T-cell (primary cell): Measurements from ENCODE around the gene ITSN1. TPM values are rescaled to one million over a fixed set of nuclear protein-coding genes. Genes with fewer than 3 reads are reported as not detected.

Source experiments
- ATAC-seq, 4 experiments: fragments of 200-7000 bp in 3 of 4; fragments of 150-1000 bp in 1 of 4; cut with Tn5 transposase; replicated peaks in 1 of 4; 1 replicate in 3 of 4; 2 replicates in 1 of 4; pipeline ENCODE4 v1.10.0; 2021; ENCODE audit warnings: moderate library complexity in 3 of 4, mild to moderate bottlenecking in 2 of 4, moderate number of reproducible peaks in 1 of 4
- CTCF ChIA-PET, 2 donors: fragments of 300-600 bp; sonication (Branson Sonifier 250); formaldehyde crosslinking; loops; one replicate each; lab custom pipeline; 2022; ENCODE audit warnings: antibody characterized with exemption in 2 of 2; lab: Charles Lee
- POLR2A ChIA-PET, 2 donors: fragments of 300-600 bp; sonication (Branson Sonifier 250); formaldehyde crosslinking; loops; one replicate each; lab custom pipeline; 2022; ENCODE audit warnings: antibody characterized with exemption in 2 of 2; lab: Charles Lee
- DNase-seq, 35 experiments: peaks; one replicate each; pipeline versions ENCODE4 v3.0.0 to v3.0.0-alpha.2; 2013 to 2023
- H3K27ac ChIP-seq: one replicate; pipeline ENCODE4 v1.5.1; 2013; ENCODE audit warnings: low read length
- H3K27me3 ChIP-seq, 2 experiments: replicated peaks in 1 of 2; 1 replicate in 1 of 2; 2 replicates in 1 of 2; pipeline versions ENCODE4 v1.6.1 to v1.7.0; 2013; ENCODE audit warnings: low read length in 1 of 2, mixed read lengths in 1 of 2; ENCODE audit not compliant: control insufficient read depth in 2 of 2, insufficient read depth in 2 of 2; ENCODE audit errors: extremely low read depth in 1 of 2
- H3K36me3 ChIP-seq, 2 donors: 1 replicate in 1 of 2; 2 replicates in 1 of 2; pipeline versions ENCODE4 v1.6.1 to v1.7.0; 2013; ENCODE audit warnings: low read length in 1 of 2; ENCODE audit not compliant: control insufficient read depth in 2 of 2, insufficient read depth in 1 of 2; ENCODE audit errors: extremely low read depth in 1 of 2
- H3K4me1 ChIP-seq, 2 experiments: 1 replicate in 1 of 2; 2 replicates in 1 of 2; pipeline versions ENCODE4 v1.6.1 to v1.7.0; 2013; ENCODE audit warnings: low read length in 2 of 2, mixed read lengths in 1 of 2; ENCODE audit not compliant: insufficient read depth in 2 of 2, control insufficient read depth in 1 of 2; ENCODE audit errors: extremely low read depth in 1 of 2
- H3K4me3 ChIP-seq, 2 donors: 1 replicate in 1 of 2; 2 replicates in 1 of 2; pipeline versions ENCODE4 v1.5.1 to v1.7.0; 2013; ENCODE audit warnings: mild to moderate bottlenecking in 2 of 2, low read length in 1 of 2, moderate library complexity in 1 of 2; ENCODE audit not compliant: control insufficient read depth in 1 of 2; ENCODE audit errors: extremely low read depth in 1 of 2
- H3K9me3 ChIP-seq: 2 replicates; pipeline ENCODE4 v1.7.0; 2013
- H3K27ac Mint-ChIP-seq, 2 donors: one replicate each; pipeline ENCODE4 v1.8.0; 2020 to 2021; ENCODE audit warnings: mild to moderate bottlenecking in 2 of 2, mixed read lengths in 2 of 2
- H3K27me3 Mint-ChIP-seq, 2 donors: one replicate each; pipeline ENCODE4 v1.8.0; 2021 to 2022; ENCODE audit warnings: mixed read lengths in 2 of 2
- H3K36me3 Mint-ChIP-seq: one replicate; pipeline ENCODE4 v1.8.0; 2021; ENCODE audit warnings: mixed read lengths
- H3K4me1 Mint-ChIP-seq, 3 donors: one replicate each; pipeline ENCODE4 v1.8.0; 2020 to 2022; ENCODE audit warnings: mixed read lengths in 3 of 3, mild to moderate bottlenecking in 1 of 3
- H3K4me3 Mint-ChIP-seq, 3 donors: one replicate each; pipeline ENCODE4 v1.8.0; 2020 to 2022; ENCODE audit warnings: mild to moderate bottlenecking in 3 of 3, mixed read lengths in 3 of 3, moderate library complexity in 3 of 3
- H3K9me3 Mint-ChIP-seq, 3 donors: one replicate each; pipeline ENCODE4 v1.8.0; 2020 to 2022; ENCODE audit warnings: mixed read lengths in 3 of 3
- WGBS: methylation state at CpG from one replicate; pipeline ENCODE4 v1.1.5; 2013; ENCODE audit warnings: missing lambda C conversion rate; ENCODE audit not compliant: insufficient coverage; 5-methylcytosine and 5-hydroxymethylcytosine counted together
- total RNA-seq, 35 experiments: library from RNA in 6 of 35; stranded (reverse) in 6 of 35; fragments of 120-200 nt in 1 of 35; gene quantifications; one replicate each; pipeline versions ENCODE4 v1.2.1 to v1.2.4 and lab custom pipeline; 2013 to 2026

ITSN1 gene
- total RNA-seq, 5 donors from 2014 or later (not counting 1 experiment from before 2014, with no cell fraction given) = 2.3 to 3.9 (median 3.0) TPM

- Histone ChIP-seq H3K4me3 (no peak overlapping the region), H3K9me3 (no peaks in the 10 kb centered on the region), H3K4me1 (no peaks in the 10 kb centered on the region), H3K27me3 (peaks cover 0 to 2% of the 10 kb centered on the region in 2 experiments), H3K36me3 (no peaks in the 10 kb centered on the region), H3K27ac (no peak overlapping the region)
- CTCF ChIA-PET = interaction anchor here in 1 of 2 donors (0.6 kb wide), 1 partner anchor 967 kb away, joined by 4 read pairs; no protein-coding TSS in a partner anchor
- no peak for ATAC-seq
- Mint-ChIP-seq H3K4me1 (no peaks in the 10 kb centered on the region), H3K36me3 (no peaks in the 10 kb centered on the region), H3K27ac (no peak overlapping the region), H3K27me3 (peaks cover 3 to 12% of the 10 kb centered on the region in 2 donors), H3K4me3 (no peak overlapping the region), H3K9me3 (peaks cover 0 to 3% (median 0%) of the 10 kb centered on the region in 3 donors)
- 81% methylated on average over 5 of the region's 7 CpGs for WGBS
- POLR2A ChIA-PET = interaction anchor here in 1 of 2 donors (0.6 to 0.7 kb wide), 2 partner anchors 135 to 247 kb away, joined by 4 to 6 read pairs; no protein-coding TSS in a partner anchor
- DNase-seq = no peak
These were observed 16.7 kb downstream of the ITSN1 start for GRCh38 chr21:33658919-33659567.

- no peak overlapping the region for H3K27ac Mint-ChIP-seq
- no peaks in the 10 kb centered on the region for H3K4me1 Mint-ChIP-seq
- H3K36me3 Mint-ChIP-seq = no peaks in the 10 kb centered on the region
- no CpG with 5 or more reads among the region's 1 CpG for WGBS
- Histone ChIP-seq H3K9me3 (no peaks in the 10 kb centered on the region), H3K27me3 (peaks cover 0 to 2% of the 10 kb centered on the region in 2 experiments), H3K4me1 (no peaks in the 10 kb centered on the region), H3K27ac (no peak overlapping the region), H3K36me3 (no peaks in the 10 kb centered on the region), H3K4me3 (no peak overlapping the region)
- POLR2A ChIA-PET = interaction anchor here in 1 of 2 donors (0.6 to 0.7 kb wide), 2 partner anchors 135 to 247 kb away, joined by 4 to 6 read pairs; no protein-coding TSS in a partner anchor
- no peak overlapping the region for H3K4me3 Mint-ChIP-seq
- peaks cover 0 to 3% (median 0%) of the 10 kb centered on the region in 3 donors for H3K9me3 Mint-ChIP-seq
- DNase-seq (no peak), ATAC-seq (no peak)
- H3K27me3 Mint-ChIP-seq = peaks cover 3 to 12% of the 10 kb centered on the region in 2 donors
- CTCF ChIA-PET = interaction anchor here in 1 of 2 donors (0.6 kb wide), 1 partner anchor 967 kb away, joined by 4 read pairs; no protein-coding TSS in a partner anchor
These were observed 17.3 kb downstream of the ITSN1 start for GRCh38 chr21:33659568-33659949.

- Histone ChIP-seq H3K36me3 (no peaks in the 10 kb centered on the region), H3K27ac (no peak overlapping the region), H3K4me3 (no peak overlapping the region), H3K4me1 (no peaks in the 10 kb centered on the region), H3K27me3 (peaks cover 0 to 2% of the 10 kb centered on the region in 2 experiments), H3K9me3 (no peaks in the 10 kb centered on the region)
- DNase-seq = no peak
- 88% methylated on average over 1 of the region's 1 CpG for WGBS
- Mint-ChIP-seq H3K27me3 (peaks cover 3 to 12% of the 10 kb centered on the region in 2 donors), H3K36me3 (no peaks in the 10 kb centered on the region), H3K4me1 (no peaks in the 10 kb centered on the region), H3K9me3 (peaks cover 0 to 3% (median 0%) of the 10 kb centered on the region in 3 donors), H3K4me3 (no peak overlapping the region), H3K27ac (no peak overlapping the region)
- ATAC-seq = no peak
- ChIA-PET POLR2A (no interaction called here), CTCF (no interaction called here)
These were observed 18.1 kb downstream of the ITSN1 start for GRCh38 chr21:33660406-33660805.

GRCh38 chr21:33661146-33661545 is 18.8 kb downstream of the ITSN1 start:
- H3K36me3 Mint-ChIP-seq = no peaks in the 10 kb centered on the region
- peaks cover 0 to 3% (median 0%) of the 10 kb centered on the region in 3 donors for H3K9me3 Mint-ChIP-seq
- H3K27ac Mint-ChIP-seq = no peak overlapping the region
- ChIA-PET CTCF (no interaction called here), POLR2A (no interaction called here)
- peaks cover 3 to 12% of the 10 kb centered on the region in 2 donors for H3K27me3 Mint-ChIP-seq
- H3K4me1 ChIP-seq = no peaks in the 10 kb centered on the region
- H3K27ac ChIP-seq = no peak overlapping the region
- no peak overlapping the region for H3K4me3 Mint-ChIP-seq
- no peaks in the 10 kb centered on the region for H3K9me3 ChIP-seq
- H3K27me3 ChIP-seq = peaks cover 0 to 2% of the 10 kb centered on the region in 2 experiments
- H3K36me3 ChIP-seq = no peaks in the 10 kb centered on the region
- no peak overlapping the region for H3K4me3 ChIP-seq
- ATAC-seq = no peak
- DNase-seq = no peak
- no CpG with 5 or more reads among the region's 1 CpG for WGBS
- no peaks in the 10 kb centered on the region for H3K4me1 Mint-ChIP-seq

- Histone ChIP-seq H3K27me3 (peaks cover 0 to 2% of the 10 kb centered on the region in 2 experiments), H3K4me3 (no peak overlapping the region), H3K9me3 (no peaks in the 10 kb centered on the region), H3K4me1 (no peaks in the 10 kb centered on the region), H3K27ac (no peak overlapping the region), H3K36me3 (no peaks in the 10 kb centered on the region)
- Mint-ChIP-seq H3K27me3 (peaks cover 3 to 12% of the 10 kb centered on the region in 2 donors), H3K36me3 (no peaks in the 10 kb centered on the region), H3K4me3 (no peak overlapping the region), H3K4me1 (no peaks in the 10 kb centered on the region), H3K27ac (no peak overlapping the region), H3K9me3 (peaks cover 0 to 3% (median 0%) of the 10 kb centered on the region in 3 donors)
- POLR2A ChIA-PET = interaction anchor here in 1 of 2 donors (0.6 kb wide), 1 partner anchor 25 kb away, joined by 6 read pairs; no protein-coding TSS in a partner anchor
- 100% methylated on average over 3 of the region's 3 CpGs for WGBS
- ATAC-seq (no peak), DNase-seq (no peak)
- CTCF ChIA-PET = no interaction called here
These were observed 19.7 kb downstream of the ITSN1 start for GRCh38 chr21:33662046-33662445.

GRCh38 chr21:33663241-33663640 is 20.9 kb downstream of the ITSN1 start:
- ATAC-seq (no peak), DNase-seq (no peak)
- no peaks in the 10 kb centered on the region for H3K36me3 Mint-ChIP-seq
- peaks cover 0 to 3% (median 0%) of the 10 kb centered on the region in 3 donors for H3K9me3 Mint-ChIP-seq
- no peak overlapping the region for H3K4me3 Mint-ChIP-seq
- peaks cover 3 to 7% of the 10 kb centered on the region in 2 donors for H3K27me3 Mint-ChIP-seq
- H3K27ac ChIP-seq = no peak overlapping the region
- ChIA-PET POLR2A (no interaction called here), CTCF (no interaction called here)
- no CpG with 5 or more reads among the region's 2 CpGs for WGBS
- H3K4me3 ChIP-seq = no peak overlapping the region
- no peaks in the 10 kb centered on the region for H3K36me3 ChIP-seq
- no peak overlapping the region for H3K27ac Mint-ChIP-seq
- no peaks in the 10 kb centered on the region for H3K4me1 ChIP-seq
- H3K27me3 ChIP-seq = peaks cover 0 to 2% of the 10 kb centered on the region in 2 experiments
- no peaks in the 10 kb centered on the region for H3K9me3 ChIP-seq
- H3K4me1 Mint-ChIP-seq = no peaks in the 10 kb centered on the region
